GM12892 (cell line): Measurements from ENCODE around the gene OR52J3.

ENCODE experiments used
- POLR2A ChIP-seq: IDR thresholded peaks from 2 replicates; pipeline ENCODE4 v1.6.1; 2011; ENCODE audit warnings: low read depth, low read length, control low read depth
- POLR2AphosphoS5 ChIP-seq: IDR thresholded peaks from 2 replicates; pipeline ENCODE4 v1.6.1; 2011; ENCODE audit warnings: low read depth, low read length, control low read depth

- TF ChIP-seq POLR2AphosphoS5 (no peak), POLR2A (no peak)
These were observed 516 bp downstream of the OR52J3 start for GRCh38 chr11:5046754-5047330.
